ENCODE data around the gene TMEM123. TPM values are rescaled to one million over a fixed set of nuclear protein-coding genes. Genes with fewer than 3 reads are reported as not detected.
"Not testable (repeated sequence)": the region's sequence is repeated elsewhere in the genome, so short reads cannot be mapped to it uniquely, and the experiment has no call there.

The TMEM123 gene
- total RNA-seq, 1 experiment from 2014 or later: 152 TPM

- no peak for DNase-seq (ENCODE audit: low spot score)
Measured at GRCh38 chr11:102449651-102450570, 2.7 kb downstream of the TMEM123 start.

- no peak for DNase-seq (ENCODE audit: low spot score)
Measured at GRCh38 chr11:102448869-102449224, 3.7 kb downstream of the TMEM123 start.

GRCh38 chr11:102447941-102448868, 4.4 kb downstream of the TMEM123 start:
- no peak for DNase-seq (ENCODE audit: low spot score)

- no peak for DNase-seq (ENCODE audit: low spot score)
Measured at GRCh38 chr11:102447193-102447592, 5.4 kb downstream of the TMEM123 start.

GRCh38 chr11:102446606-102447005, 6.0 kb downstream of the TMEM123 start:
- DNase-seq (ENCODE audit: low spot score): no peak

GRCh38 chr11:102444693-102445092, 7.9 kb downstream of the TMEM123 start:
- not testable (repeated sequence) for DNase-seq (ENCODE audit: low spot score)

- not testable (repeated sequence) for DNase-seq (ENCODE audit: low spot score)
Measured at GRCh38 chr11:102444142-102444541, 8.4 kb downstream of the TMEM123 start.

GRCh38 chr11:102439063-102439363, 13.6 kb downstream of the TMEM123 start:
- DNase-seq (ENCODE audit: low spot score): not testable (repeated sequence)

- no peak for DNase-seq (ENCODE audit: low spot score)
Measured at GRCh38 chr11:102438311-102439062, 14.1 kb downstream of the TMEM123 start.

GRCh38 chr11:102437727-102438126, 14.8 kb downstream of the TMEM123 start:
- DNase-seq (ENCODE audit: low spot score): no peak

GRCh38 chr11:102436976-102437375, 15.6 kb downstream of the TMEM123 start:
- no peak for DNase-seq (ENCODE audit: low spot score)

GRCh38 chr11:102436561-102436960, 16.0 kb downstream of the TMEM123 start:
- DNase-seq (ENCODE audit: low spot score): no peak

- DNase-seq (ENCODE audit: low spot score): no peak
Measured at GRCh38 chr11:102435688-102436087, 16.9 kb downstream of the TMEM123 start.

- DNase-seq (ENCODE audit: low spot score): not testable (repeated sequence)
Measured at GRCh38 chr11:102433571-102433970, 19.0 kb downstream of the TMEM123 start.

- not testable (repeated sequence) for DNase-seq (ENCODE audit: low spot score)
Measured at GRCh38 chr11:102432560-102432959, 20.0 kb downstream of the TMEM123 start.

- DNase-seq (ENCODE audit: low spot score): no peak
Measured at GRCh38 chr11:102431404-102431803, 21.2 kb downstream of the TMEM123 start.

- DNase-seq (ENCODE audit: low spot score): no peak
Measured at GRCh38 chr11:102430158-102430836, 22.3 kb downstream of the TMEM123 start.

- DNase-seq (ENCODE audit: low spot score): no peak
Measured at GRCh38 chr11:102429691-102430090, 22.9 kb downstream of the TMEM123 start.

- no peak for DNase-seq (ENCODE audit: low spot score)
Measured at GRCh38 chr11:102429226-102429625, 23.3 kb downstream of the TMEM123 start.

GRCh38 chr11:102428696-102429095, 23.9 kb downstream of the TMEM123 start:
- DNase-seq (ENCODE audit: low spot score): no peak

GRCh38 chr11:102427068-102427467, 25.5 kb downstream of the TMEM123 start:
- DNase-seq (ENCODE audit: low spot score): no peak
